GM21360 (cell line): ENCODE data around the gene PPP1R16B.
"Not testable (repeated sequence)": the region's sequence is repeated elsewhere in the genome, so short reads cannot be mapped to it uniquely, and the experiment has no call there.

Source experiments
- ATAC-seq: cut with Tn5 transposase; IDR thresholded peaks from one replicate; pipeline ENCODE4 v1.9.1; 2021; ENCODE audit warnings: mild to moderate bottlenecking, moderate library complexity; ENCODE audit not compliant: unreplicated experiment

The PPP1R16B gene

GRCh38 chr20:38791291-38791690, 14.2 kb upstream of the PPP1R16B start:
- no peak for ATAC-seq

GRCh38 chr20:38791940-38792339, 13.6 kb upstream of the PPP1R16B start:
- ATAC-seq, result no peak

- not testable (repeated sequence) for ATAC-seq
Observed at GRCh38 chr20:38794057-38794456, 11.4 kb upstream of the PPP1R16B start.

GRCh38 chr20:38798266-38798665, 7.2 kb upstream of the PPP1R16B start:
- no peak for ATAC-seq

- ATAC-seq, result no peak
Observed at GRCh38 chr20:38799203-38799602, 6.3 kb upstream of the PPP1R16B start.

GRCh38 chr20:38800882-38801281, 4.6 kb upstream of the PPP1R16B start:
- no peak for ATAC-seq

GRCh38 chr20:38804221-38804620, 1.3 kb upstream of the PPP1R16B start:
- no peak for ATAC-seq

- peak; percentile 33 for ATAC-seq
Observed at GRCh38 chr20:38804682-38805501, 605 bp upstream of the PPP1R16B start.

GRCh38 chr20:38805958-38806854, 709 bp downstream of the PPP1R16B start:
- no peak for ATAC-seq

- ATAC-seq, result no peak
Observed at GRCh38 chr20:38806855-38807655, 1.6 kb downstream of the PPP1R16B start.

- no peak for ATAC-seq
Observed at GRCh38 chr20:38809942-38810341, 4.4 kb downstream of the PPP1R16B start.

GRCh38 chr20:38810926-38811630, 5.6 kb downstream of the PPP1R16B start:
- no peak for ATAC-seq

- ATAC-seq, result no peak
Observed at GRCh38 chr20:38811769-38812168, 6.3 kb downstream of the PPP1R16B start.

GRCh38 chr20:38812182-38812581, 6.7 kb downstream of the PPP1R16B start:
- no peak for ATAC-seq

- no peak for ATAC-seq
Observed at GRCh38 chr20:38812709-38813573, 7.4 kb downstream of the PPP1R16B start.

- ATAC-seq, result not testable (repeated sequence)
Observed at GRCh38 chr20:38813574-38813962, 8.1 kb downstream of the PPP1R16B start.

- ATAC-seq, result no peak
Observed at GRCh38 chr20:38815446-38815845, 9.9 kb downstream of the PPP1R16B start.

- ATAC-seq, result no peak
Observed at GRCh38 chr20:38818113-38819065, 12.9 kb downstream of the PPP1R16B start.
